AG09309 (cell line): ENCODE measurements around the gene AP5B1.

Experiments
- DNase-seq: peaks from one replicate; pipeline ENCODE4 v3.0.0-alpha.2; 2010; ENCODE audit warnings: low read depth
- H3K4me3 ChIP-seq: 2 replicates; pipeline ENCODE4 v1.5.1; 2011; ENCODE audit warnings: mild to moderate bottlenecking, low read depth, low read length, moderate library complexity; ENCODE audit not compliant: control insufficient read depth
- TF ChIP-seq, protein P1 (sequence below): IDR thresholded peaks from 2 replicates; pipeline ENCODE4 v1.5.1; 2011; ENCODE audit warnings: mild to moderate bottlenecking, low read depth, low read length, inconsistent platforms; ENCODE audit not compliant: insufficient read depth, control insufficient read depth; ENCODE audit errors: missing control alignments

Gene AP5B1

DNA sequence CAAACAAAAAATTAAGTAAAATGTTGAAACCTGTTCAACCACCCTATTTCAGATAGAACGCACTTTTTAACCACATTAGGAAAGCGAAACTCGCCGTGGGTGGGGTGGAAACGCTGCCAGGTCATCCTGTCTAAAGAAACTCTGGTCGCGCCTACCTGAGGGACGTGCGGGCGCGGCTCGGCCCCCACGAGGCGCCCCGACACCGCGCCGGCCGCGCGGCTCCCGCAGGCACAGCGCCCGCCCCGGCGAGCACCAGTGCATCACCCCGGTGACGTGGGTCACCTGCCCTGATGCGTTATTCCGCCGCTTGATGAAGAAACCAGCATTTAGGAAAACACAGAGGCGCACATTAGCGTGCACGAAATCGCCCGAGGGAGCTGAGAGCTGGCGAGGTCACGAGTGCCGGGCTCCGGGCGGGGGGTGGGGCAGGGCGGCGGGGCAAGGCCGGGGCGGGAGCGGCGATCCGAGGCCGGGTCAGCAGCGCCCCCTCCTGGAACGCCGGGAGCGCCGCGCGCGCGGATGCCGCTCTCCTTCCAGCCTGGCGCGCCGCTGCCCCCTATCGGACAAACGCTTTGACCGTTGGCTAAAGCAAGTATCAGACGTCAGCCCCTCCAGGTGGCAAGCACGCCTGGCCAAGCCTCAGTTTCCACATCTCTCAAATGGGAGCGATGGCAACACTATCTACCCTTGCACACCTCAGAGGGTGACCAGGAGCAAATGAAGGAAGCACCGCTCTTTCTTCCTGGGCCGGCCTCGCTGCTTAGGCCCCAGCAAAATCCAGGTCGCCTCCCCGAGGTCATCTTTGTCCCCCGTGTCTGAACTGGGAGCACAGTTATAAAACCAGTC, 37.3 kb upstream of the AP5B1 start:
- TF ChIP-seq, protein P1, sequence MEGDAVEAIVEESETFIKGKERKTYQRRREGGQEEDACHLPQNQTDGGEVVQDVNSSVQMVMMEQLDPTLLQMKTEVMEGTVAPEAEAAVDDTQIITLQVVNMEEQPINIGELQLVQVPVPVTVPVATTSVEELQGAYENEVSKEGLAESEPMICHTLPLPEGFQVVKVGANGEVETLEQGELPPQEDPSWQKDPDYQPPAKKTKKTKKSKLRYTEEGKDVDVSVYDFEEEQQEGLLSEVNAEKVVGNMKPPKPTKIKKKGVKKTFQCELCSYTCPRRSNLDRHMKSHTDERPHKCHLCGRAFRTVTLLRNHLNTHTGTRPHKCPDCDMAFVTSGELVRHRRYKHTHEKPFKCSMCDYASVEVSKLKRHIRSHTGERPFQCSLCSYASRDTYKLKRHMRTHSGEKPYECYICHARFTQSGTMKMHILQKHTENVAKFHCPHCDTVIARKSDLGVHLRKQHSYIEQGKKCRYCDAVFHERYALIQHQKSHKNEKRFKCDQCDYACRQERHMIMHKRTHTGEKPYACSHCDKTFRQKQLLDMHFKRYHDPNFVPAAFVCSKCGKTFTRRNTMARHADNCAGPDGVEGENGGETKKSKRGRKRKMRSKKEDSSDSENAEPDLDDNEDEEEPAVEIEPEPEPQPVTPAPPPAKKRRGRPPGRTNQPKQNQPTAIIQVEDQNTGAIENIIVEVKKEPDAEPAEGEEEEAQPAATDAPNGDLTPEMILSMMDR = peak; percentile 95
- peak; percentile 27 for DNase-seq
- H3K4me3 ChIP-seq = peak overlapping the region; percentile 55

DNA sequence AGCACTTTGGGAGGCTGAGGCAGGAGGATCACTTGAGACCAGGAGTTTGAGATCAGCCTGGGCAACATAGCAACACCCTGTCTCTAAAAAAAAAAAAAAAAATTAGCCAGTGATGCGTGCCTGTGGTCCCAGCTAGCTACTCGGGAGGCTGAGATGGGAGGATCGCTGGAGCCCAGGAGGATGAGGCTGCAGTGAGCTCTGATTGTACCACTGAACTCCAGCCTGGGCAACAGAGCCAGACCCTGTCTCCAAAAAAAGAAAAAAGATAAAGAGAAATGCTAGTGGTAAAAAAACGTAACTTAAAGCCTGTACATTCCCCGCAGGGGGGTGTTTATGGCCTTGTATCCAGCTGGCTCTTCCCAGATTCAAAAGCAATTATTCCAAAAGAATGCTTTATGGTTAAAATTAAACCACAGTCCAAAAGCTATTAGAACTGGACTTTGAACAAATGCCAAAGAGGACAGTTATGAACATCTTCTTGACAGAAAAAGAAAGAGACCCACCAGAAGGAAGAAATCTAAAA, 36.6 kb upstream of the AP5B1 start:
- TF ChIP-seq, protein P1 = no peak
- no peak for DNase-seq
- H3K4me3 ChIP-seq = peak overlapping the region; percentile 55

DNA sequence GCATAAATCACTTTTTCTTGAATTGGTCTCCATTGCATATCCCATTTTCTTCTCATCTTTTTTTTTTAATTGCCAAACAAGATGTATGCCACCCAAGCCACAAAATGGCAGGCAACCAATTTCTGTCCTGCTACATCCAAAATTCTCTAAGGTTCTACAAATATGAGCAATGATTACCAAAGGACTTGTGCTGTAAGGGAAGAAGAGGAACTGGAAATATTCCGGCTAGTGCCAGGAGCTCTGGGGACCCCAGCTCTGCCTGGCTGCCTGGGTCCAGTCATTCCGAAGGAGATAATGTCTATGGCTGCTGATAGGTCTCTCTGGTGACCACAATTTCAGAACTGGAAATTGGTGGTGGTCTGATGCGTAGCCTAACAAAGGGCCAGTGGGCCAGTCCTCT, 35.9 kb upstream of the AP5B1 start:
- no peak for DNase-seq
- TF ChIP-seq, protein P1 = no peak
- H3K4me3 ChIP-seq = no peak overlapping the region

DNA sequence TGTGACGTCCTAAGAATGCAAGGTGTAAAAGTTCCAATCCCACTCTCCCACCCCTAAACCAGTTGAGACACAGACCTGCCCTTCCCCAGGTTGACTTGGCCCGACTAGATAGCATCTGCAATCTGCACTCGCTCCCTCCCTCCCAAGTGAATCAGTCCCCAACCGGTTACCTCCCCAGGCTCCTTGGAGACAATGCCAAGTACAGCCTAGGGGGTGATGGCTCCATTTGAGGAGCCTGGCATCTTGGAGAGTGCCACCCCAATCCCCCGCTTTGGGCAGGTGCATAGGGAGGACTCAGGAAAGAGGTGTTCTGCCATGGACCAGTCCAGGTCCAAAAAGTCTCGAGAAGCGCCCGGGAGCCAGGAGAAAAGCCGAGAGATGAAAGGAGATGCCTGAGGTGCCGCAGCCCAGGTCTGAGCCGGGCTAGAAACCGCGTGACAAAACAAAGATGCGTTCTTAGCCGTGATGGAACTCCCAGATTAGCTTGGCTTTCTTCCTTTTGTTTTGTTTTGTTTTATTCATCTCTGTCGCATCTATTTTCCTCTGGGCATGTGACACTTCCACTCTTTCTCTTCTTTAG, 34.3 kb upstream of the AP5B1 start:
- H3K4me3 ChIP-seq = no peak overlapping the region
- TF ChIP-seq, protein P1 = no peak
- no peak for DNase-seq

DNA sequence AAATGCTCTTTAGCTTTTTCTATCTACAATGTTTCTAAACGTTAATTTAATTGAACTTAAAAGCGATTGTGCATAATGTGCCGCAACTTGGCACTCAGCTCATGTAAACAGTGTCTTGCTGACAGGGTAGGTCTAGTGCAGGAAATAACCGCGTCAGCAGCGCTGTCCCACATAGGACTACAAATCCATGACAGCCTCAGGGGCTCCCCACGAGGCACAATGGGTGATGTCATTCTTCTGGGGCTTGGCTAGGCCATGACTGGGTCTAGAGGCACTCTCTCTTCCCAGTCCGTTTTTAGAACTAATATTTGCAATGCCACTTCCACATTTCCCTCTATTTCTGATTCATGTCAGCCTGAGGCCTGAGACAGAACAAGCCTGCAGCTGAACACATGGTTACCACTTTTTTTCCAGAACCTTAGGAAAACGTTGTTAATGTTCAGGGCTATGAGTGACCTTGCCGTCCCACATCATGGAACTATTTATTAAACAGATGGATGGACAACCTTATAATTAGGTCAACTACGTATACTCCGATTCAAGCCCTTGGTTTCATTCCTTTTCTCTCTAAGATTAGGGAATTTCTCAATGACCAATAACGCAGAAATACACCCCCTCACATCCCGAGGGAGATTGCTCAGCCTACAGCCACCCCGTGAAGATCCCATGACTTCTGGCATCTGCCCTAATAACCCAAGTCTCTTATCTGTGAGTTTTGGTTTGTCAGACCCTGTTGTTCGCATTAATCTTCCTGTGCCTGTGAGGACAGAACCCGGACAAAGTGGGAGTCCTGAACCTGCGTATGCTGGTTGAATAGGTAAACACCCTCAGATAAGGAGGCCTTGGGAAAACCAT, 33.6 kb upstream of the AP5B1 start:
- no peak overlapping the region for H3K4me3 ChIP-seq
- TF ChIP-seq, protein P1 = no peak
- DNase-seq = no peak

DNA sequence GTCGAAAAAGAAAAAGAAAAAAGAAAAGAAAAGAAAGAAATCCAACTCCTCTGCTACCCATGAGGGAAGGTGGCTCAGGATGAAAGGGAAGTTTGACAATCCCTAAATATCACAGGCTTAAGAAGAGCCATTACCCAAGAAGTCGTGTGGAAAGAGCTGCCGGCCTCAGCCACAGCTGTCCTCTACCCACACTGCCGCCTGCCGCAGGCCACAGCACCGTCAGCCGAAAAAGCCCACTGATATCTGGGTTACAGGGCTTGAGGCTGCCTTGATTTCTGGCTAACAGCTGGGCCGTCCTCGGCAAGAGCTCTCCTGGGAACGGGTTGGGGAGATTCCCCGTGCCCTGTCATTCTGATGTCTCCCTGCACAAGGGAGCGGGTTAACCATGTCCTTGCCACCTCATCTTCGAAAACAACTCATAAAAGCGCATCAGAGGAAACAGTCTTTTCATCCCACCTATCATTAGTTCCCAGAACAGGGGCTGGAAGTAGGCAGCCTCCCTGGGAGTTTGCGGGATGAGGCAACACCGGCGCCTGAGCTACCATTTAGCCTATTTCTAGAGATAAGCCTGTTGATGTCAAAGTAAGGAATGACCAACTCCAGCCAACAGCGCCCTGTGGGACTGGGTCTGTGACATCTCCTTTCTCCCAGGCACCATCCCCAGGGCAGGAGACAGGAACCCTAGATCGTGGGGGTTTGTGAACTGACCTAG, 31.1 kb upstream of the AP5B1 start:
- DNase-seq = no peak
- H3K4me3 ChIP-seq = no peak overlapping the region
- TF ChIP-seq, protein P1 = no peak
